HG03520 (cell line): ENCODE results near the gene GUCY2F.

Experiments
- ATAC-seq: cut with Tn5 transposase; IDR thresholded peaks from one replicate; pipeline ENCODE4 v1.9.1; 2021; ENCODE audit warnings: mild to moderate bottlenecking, moderate library complexity; ENCODE audit not compliant: unreplicated experiment

Gene GUCY2F

GRCh38 chrX:109398061-109398460 lies 83.8 kb downstream of the GUCY2F start:
- no peak for ATAC-seq

DNA sequence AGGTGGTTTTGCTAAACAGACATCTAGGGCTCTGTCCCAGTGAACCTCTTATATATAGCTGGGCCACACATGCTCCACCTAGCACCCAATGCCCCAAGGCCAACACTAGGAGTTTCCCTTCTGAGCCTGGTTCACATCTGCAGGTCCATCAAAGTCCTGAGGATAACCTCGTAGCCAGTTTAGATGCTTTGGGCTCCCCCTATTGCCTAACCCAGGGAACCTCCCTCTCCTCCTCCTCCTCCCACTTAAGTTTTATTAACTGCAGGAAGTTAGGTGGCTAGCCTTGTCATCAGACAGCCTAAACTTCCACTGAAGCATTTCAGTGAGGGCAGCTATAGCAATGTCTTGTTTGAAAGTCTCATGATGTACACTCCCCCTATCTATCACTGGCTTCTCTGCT lies 88.0 kb downstream of the GUCY2F start:
- peak; percentile 44 for ATAC-seq

GRCh38 chrX:109392895-109393294 lies 89.0 kb downstream of the GUCY2F start:
- ATAC-seq, result no peak

DNA sequence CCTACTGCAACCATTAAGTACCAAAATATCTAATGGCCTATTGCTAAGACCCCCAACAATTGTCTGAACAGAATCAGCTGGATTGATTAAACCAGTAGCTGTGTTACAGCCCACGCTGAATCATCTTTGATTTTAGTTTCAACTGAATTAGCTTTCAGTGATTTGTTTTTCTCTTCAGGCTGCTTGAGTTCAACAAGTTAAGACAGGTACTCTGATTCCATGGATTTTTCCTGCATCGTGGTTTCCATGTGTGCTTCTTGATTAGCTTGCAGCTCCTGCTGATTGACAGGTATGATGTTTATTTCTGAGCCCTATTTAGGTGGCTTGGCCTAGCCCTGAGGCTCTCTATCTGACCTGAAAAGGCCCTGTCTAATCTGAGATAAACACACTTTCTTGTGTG lies 91.3 kb downstream of the GUCY2F start:
- ATAC-seq, result no peak

- no peak for ATAC-seq
These were observed 92.0 kb downstream of the GUCY2F start for GRCh38 chrX:109389917-109390316.

DNA sequence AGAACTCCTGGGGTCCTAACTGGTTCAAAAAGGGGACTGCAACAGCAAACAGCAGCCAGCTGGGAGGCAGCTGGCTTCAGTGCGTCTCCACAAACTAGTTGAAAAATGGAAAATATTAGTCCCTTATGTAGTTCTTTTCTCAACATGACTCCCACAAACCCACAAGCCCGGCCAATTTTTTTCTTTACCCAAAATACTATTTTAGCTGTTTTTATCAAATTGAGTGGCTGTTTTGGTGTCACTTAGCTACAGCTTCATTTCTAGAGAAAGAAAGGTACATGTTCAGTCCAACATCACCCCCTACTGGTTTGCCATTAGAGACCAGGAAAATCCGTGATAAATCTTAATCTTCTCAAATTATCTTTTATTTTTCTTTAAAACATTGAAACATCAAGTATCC lies 97.2 kb downstream of the GUCY2F start:
- ATAC-seq, result no peak

DNA sequence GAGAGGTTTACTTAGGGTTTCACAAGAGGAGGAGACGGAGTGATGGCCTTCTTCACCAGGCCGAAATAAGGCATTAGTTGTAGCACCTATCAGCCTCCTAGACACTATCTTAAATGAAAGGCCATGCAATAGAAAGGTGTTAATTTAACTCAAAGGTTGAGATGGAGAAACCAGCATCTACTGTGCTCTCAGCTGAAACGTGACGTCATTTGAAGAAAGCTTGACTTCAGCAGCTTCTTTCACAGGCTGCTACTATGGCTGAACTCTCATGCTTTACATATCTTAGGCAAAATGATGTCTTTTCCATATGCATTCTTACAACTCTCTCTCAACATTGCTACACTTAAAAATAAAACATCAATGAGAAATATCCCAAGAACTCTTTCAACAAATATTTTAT lies 99.6 kb downstream of the GUCY2F start:
- ATAC-seq, result no peak

DNA sequence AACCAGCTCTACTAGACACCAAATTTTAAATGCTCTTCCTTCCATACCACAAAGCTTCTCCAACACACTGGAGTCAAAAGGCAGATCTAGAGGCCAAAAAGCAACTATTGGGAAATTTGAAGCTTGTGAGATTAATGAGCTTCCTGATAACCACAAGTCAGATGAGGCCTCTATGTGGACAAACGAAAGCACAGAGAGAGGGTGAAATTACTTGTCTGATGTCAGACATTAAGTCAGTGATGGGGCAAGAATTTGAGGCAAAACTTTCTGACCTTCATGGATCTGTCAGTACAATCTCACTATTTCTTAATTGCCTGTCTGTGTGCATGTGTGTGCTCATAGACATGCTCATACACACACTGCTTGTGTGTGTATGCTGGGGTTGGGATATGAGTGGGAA lies 103.6 kb downstream of the GUCY2F start:
- no peak for ATAC-seq

GRCh38 chrX:109374262-109374960 lies 107.5 kb downstream of the GUCY2F start:
- no peak for ATAC-seq

- no peak for ATAC-seq
These were observed 108.4 kb downstream of the GUCY2F start for GRCh38 chrX:109373468-109373867.

DNA sequence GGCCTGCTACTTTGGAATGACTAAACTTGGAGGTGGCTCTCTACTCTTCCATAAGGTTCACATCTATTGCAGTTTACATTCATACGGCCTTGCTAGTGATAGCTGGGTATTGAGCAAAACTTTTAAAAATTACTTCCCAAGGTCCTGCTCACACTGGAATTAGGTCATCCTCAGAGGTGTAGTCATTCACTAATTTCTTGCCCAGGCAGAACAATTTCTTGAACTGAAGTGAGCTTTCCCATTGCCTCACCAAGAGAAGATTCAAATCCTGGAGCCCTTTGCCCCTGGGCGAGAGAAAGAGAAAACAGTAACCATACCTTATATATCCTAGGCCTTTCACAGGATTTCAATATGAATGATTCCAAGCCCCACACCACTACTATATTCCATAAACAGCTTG lies 109.2 kb downstream of the GUCY2F start:
- no peak for ATAC-seq

GRCh38 chrX:109372291-109372690 lies 109.6 kb downstream of the GUCY2F start:
- ATAC-seq, result no peak

- no peak for ATAC-seq
These were observed 119.8 kb downstream of the GUCY2F start for GRCh38 chrX:109362101-109362500.

DNA sequence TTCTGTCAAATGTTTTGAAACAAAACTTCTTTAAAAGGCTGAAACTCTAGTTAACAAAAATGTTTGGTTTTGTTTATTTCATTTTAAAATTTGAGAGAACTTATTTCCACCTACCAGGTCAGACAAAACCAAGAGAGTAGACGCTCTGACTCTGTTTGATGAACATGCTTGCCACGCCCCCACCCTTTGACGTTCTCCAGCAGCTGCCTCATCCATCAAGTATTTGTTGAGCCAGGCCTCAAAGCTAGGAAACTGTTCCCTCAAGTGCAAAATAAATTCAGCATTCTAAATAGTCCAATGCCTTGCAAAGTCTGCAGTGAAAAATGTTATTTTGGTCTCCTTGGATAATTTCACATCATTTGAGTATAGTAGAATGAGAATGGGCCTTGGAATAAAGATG lies 121.6 kb downstream of the GUCY2F start:
- no peak for ATAC-seq

DNA sequence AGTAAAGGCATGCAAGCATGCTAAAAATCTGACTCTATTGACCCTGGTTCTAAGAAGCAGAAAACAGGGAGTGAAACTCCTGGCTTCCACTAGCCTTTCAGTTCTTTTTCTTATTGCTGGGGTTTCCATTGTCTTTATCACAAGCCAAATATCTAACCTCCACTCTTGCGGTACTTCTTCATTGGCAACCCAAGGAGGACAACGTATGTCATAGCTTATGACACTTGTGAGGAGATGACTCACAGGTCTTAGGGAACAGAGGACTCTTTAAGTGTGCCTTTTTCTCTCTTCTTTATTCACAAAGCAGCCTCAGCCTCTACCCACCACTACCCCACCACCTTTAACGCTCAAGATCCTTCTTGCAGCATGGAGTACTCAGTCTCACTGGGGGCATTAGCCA lies 124.2 kb downstream of the GUCY2F start:
- no peak for ATAC-seq

DNA sequence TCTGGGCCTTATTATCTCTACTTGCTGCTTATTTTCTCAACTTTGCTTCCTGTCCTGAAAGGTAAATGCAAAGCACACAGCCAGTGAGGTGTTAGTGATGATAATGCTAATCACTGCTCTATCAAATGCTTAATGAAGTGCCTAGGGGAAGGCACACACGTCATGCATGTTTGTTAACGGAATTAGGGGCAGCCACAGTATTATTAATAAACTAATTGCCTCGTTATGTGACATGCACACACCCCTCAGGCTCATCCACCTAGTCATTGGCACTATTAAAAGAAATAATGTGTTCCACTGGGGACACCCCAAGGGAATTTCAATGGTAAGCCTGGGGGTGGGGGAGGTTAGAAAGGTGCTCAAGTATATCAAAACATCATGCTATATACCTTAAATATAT lies 125.2 kb downstream of the GUCY2F start:
- no peak for ATAC-seq

DNA sequence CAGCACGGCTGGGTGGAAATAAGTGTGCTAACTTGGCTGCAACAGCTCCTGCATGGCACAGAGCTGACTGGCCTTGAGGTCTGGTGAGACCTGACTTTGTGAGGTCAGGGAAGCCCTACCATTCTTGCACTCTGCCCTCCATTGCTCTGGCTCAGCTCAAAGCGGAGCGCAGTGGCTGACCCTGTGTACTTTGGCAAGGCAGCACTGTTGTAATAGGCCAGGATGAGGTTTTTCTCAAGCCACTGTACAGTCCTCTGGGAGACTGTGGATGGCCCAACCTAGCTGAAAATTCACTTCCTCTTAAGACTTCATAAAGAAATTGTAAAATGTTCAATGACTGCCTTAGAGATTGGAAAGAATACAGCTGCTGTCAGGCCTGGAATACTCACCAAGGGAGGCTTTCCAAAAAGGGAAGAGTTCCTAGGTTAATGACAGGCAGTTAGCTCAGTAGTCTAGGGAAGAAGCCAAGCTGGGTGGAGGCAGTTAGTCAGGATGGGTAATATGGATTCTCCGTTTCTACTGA lies 129.8 kb downstream of the GUCY2F start:
- no peak for ATAC-seq

- ATAC-seq, result no peak
These were observed 130.3 kb downstream of the GUCY2F start for GRCh38 chrX:109351557-109351956.

DNA sequence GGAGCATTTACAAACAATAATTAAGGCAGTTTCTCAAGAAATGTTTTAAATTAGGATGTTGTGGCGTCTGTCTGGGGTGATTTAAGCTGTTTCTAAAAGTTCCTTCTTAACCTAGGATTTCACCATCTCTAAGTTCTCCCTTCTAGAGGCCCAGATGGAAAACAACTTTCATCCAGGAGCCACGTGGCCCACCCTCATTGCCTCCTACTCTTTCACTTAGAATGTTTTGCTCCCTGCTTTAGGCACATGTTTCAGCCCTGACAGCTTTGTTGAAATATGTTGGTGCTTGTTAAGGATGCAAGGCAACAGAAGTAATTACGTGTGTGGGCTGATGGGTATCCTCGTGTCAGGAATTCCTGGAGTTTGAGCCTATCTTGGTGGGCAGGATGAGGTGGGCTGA lies 131.3 kb downstream of the GUCY2F start:
- no peak for ATAC-seq

GRCh38 chrX:109350051-109350450 lies 131.8 kb downstream of the GUCY2F start:
- ATAC-seq, result no peak

GRCh38 chrX:109347632-109348031 lies 134.3 kb downstream of the GUCY2F start:
- ATAC-seq, result no peak

- no peak for ATAC-seq
These were observed 135.4 kb downstream of the GUCY2F start for GRCh38 chrX:109346491-109346890.

DNA sequence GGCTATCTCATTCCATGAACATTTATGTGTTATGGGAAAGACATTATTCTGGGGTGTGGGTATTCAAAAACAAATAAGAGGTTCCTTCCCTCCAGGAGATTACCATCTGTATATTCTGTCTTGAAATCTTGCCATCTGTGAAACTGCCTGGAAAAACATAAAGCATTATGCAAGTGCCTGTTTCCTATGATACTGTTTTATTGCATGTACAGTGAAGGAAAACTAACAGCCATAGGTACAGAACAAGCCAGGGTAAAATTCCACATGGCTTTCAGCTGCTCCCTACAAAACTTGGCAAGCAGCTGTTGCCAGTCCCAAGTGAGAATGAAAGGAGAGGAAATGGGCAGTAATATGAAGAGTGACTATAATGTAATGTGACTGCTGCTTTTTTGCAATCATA lies 136.0 kb downstream of the GUCY2F start:
- no peak for ATAC-seq
